ENCODE data around the gene RSPRY1. TPM values are rescaled to one million over a fixed set of nuclear protein-coding genes. Genes with fewer than 3 reads are reported as not detected.
A peak's percentile ranks its signal among the peaks of the same experiment; 100 is the strongest.

Gene RSPRY1
- total RNA-seq, 3 donors from 2014 or later: 40.6 to 44.1 (median 42.0) TPM

DNA sequence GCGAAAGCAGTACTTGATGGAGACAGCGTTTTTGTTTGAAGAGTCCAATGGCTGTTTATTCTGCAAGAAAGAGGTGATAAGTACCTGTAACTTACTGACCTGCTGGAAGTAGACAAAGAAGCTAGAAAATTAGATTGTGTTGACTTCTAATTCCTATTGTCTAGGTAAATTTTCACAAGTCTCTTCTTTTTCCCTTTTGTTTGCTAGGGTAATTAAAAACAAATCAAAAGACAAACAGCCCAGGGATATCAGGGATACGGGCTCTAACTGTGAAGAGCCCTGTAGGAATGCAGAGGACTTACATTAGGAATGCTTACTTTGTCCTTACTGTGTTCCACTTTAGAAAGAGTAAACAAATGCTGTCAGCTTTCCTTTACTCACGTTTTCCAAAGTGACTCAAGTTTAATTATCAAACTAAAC, 7.3 kb upstream of the RSPRY1 start:
- DNase-seq (no peak), ATAC-seq (no peak)
- no peaks in the 10 kb centered on the region for H3K9me3 ChIP-seq
- no peaks in the 10 kb centered on the region for H3K36me3 ChIP-seq (ENCODE audit: low read depth)
- TF ChIP-seq, protein P1, sequence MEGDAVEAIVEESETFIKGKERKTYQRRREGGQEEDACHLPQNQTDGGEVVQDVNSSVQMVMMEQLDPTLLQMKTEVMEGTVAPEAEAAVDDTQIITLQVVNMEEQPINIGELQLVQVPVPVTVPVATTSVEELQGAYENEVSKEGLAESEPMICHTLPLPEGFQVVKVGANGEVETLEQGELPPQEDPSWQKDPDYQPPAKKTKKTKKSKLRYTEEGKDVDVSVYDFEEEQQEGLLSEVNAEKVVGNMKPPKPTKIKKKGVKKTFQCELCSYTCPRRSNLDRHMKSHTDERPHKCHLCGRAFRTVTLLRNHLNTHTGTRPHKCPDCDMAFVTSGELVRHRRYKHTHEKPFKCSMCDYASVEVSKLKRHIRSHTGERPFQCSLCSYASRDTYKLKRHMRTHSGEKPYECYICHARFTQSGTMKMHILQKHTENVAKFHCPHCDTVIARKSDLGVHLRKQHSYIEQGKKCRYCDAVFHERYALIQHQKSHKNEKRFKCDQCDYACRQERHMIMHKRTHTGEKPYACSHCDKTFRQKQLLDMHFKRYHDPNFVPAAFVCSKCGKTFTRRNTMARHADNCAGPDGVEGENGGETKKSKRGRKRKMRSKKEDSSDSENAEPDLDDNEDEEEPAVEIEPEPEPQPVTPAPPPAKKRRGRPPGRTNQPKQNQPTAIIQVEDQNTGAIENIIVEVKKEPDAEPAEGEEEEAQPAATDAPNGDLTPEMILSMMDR (IDR thresholded peaks at IDR 0.05): no peak
- no peaks in the 10 kb centered on the region for H3K4me1 ChIP-seq (ENCODE audit: low read depth)
- intact Hi-C loops (cut with DNase I, micrococcal nuclease): no loop called here
- H3K4me3 ChIP-seq: no peak overlapping the region

DNA sequence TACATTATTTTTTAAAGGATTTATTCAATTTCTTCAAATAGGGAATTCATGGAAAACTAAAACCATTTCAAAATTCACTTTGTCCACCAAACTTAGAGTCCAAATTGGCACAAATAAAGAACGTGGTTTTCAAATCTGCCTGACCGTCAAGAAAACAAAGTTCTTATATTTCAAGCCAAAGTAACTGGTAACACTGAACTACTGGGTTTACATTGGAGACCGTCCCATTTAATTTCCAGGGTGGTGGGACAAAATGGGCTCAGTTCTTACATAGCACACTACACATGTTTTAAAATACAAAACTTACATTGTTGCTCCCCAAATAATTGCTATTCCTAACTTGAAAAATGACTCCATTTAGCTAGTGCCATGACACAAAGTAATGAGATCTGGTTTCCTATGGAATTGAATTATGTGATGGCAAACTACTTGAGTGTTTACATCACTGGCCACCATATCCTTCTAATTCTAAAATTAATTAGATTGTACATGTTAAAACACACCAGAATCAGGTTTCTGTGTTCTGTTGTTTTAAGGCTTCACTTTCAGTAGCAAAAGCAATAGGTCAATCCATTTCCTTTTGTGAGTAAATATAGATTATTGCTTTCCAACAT, 6.8 kb upstream of the RSPRY1 start:
- ATAC-seq (no peak), DNase-seq (no peak)
- no peaks in the 10 kb centered on the region for H3K4me1 ChIP-seq (ENCODE audit: low read depth)
- intact Hi-C loops (cut with DNase I, micrococcal nuclease): no loop called here
- H3K4me3 ChIP-seq: no peak overlapping the region
- H3K36me3 ChIP-seq (ENCODE audit: low read depth): no peaks in the 10 kb centered on the region
- TF ChIP-seq, protein P1 (IDR thresholded peaks at IDR 0.05): no peak
- no peaks in the 10 kb centered on the region for H3K9me3 ChIP-seq

DNA sequence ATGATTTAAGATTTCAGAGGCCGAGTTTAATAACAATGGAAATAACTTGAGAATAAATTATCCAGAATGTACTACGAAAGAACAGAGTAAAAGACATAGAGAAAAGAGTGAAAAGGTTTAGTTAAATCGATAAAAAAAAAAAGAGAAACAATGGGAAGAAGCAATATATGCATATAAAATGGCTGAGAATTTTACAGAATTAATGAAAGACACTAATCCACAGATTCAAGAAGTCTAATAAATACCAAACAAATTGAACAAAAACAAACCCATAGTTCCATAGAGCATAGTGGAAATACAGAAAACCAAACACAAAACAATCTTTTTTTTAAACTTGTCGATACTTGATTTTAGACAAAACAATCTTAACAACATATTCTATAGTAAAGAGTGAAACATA, 2.0 kb upstream of the RSPRY1 start:
- Histone ChIP-seq H3K4me3 (no peak overlapping the region), H3K9me3 (no peaks in the 10 kb centered on the region), H3K4me1 (ENCODE audit: low read depth) (peaks cover 18% of the 10 kb centered on the region), H3K36me3 (ENCODE audit: low read depth) (peaks cover 4% of the 10 kb centered on the region)
- intact Hi-C loops (cut with DNase I, micrococcal nuclease): no loop called here
- TF ChIP-seq, protein P1 (IDR thresholded peaks at IDR 0.05): no peak
- no peak for DNase-seq
- no peak for ATAC-seq

DNA sequence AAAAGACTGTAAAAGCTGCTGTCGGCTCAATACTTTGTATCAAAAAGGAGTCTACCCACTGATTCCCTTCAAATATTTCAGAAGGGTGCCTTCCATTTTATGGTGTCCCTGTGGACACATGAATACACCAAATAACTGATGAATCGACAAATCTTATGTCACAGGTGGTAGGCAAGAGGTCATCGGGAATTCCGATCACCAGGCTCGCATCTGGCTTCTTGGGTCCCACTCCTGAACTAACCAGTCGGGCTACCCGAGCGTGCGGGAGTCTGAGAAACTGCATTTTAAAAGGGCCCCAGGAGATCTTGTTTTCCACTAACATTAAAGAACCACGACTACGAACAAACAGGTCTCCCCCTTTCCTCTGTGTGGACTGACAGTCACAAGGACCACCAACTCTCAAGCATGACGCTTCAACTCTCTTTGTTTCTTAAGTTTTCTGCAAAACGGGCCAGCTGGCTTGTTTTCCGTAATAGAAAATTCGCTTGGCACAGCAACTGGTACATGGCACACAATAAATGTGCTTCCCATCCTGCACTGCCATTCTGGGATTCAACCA, 1.2 kb upstream of the RSPRY1 start:
- DNase-seq (peak in 2 of 3 donors; percentile 21 to 34), ATAC-seq (no peak)
- Histone ChIP-seq H3K4me1 (ENCODE audit: low read depth) (peaks cover 18% of the 10 kb centered on the region), H3K4me3 (peak overlapping the region; percentile 87), H3K36me3 (ENCODE audit: low read depth) (peaks cover 4% of the 10 kb centered on the region), H3K9me3 (no peaks in the 10 kb centered on the region)
- intact Hi-C loops (cut with DNase I, micrococcal nuclease): no loop called here
- TF ChIP-seq, protein P1 (IDR thresholded peaks at IDR 0.05): no peak

DNA sequence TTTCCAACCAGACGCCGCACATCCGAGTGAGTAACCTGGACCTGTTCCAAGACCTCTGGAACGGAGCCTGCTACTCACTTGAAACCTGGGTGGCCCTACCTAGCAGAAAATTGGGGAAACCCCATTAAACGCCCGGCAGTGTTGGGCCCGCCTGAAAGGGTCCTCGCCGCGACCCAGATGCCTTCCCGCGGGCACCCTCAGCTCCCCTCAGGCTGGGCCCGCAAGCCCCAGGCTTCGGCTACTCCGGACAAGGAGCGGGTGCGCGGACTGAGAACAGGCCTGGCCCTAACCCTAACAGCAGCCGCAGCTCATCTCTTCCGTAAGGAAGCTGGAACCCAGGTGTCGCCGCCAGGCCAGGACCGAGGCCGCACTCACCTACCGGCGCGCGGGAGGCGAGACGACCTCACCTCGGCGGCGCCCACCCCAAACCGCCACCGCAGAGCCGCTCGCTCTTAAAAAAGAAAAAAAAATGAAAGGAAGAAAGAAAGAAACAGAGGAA, 634 bp upstream of the RSPRY1 start:
- intact Hi-C loops (cut with DNase I, micrococcal nuclease): no loop called here
- peaks cover 18% of the 10 kb centered on the region for H3K4me1 ChIP-seq (ENCODE audit: low read depth)
- DNase-seq: peak in 2 of 3 donors; percentile 64 to 77
- peaks cover 4% of the 10 kb centered on the region for H3K36me3 ChIP-seq (ENCODE audit: low read depth)
- TF ChIP-seq, protein P1 (IDR thresholded peaks at IDR 0.05): no peak
- ATAC-seq: peak; percentile 42
- H3K4me3 ChIP-seq: peak overlapping the region; percentile 87
- no peaks in the 10 kb centered on the region for H3K9me3 ChIP-seq

All from mucosa of descending colon (tissue), 3 donors.